Vagina (tissue), 2 donors: ENCODE measurements around the gene DUSP3.

Experiments
- CTCF ChIP-seq, 3 experiments: fragments of 450-650 bp in 2 of 3; fragments of 200-600 bp in 1 of 3; sonication (generic) in 1 of 3; IDR thresholded peaks; one replicate each; pipeline ENCODE4 v1.5.1; 2017 to 2019; ENCODE audit warnings: antibody characterized with exemption in 3 of 3, mild to moderate bottlenecking in 2 of 3, moderate library complexity in 2 of 3
- POLR2A ChIP-seq, 2 donors: fragments of 450-650 bp; IDR thresholded peaks; one replicate each; pipeline ENCODE4 v1.6.1; 2017; ENCODE audit warnings: antibody characterized with exemption in 2 of 2, mild to moderate bottlenecking in 2 of 2, moderate library complexity in 2 of 2
- POLR2AphosphoS5 ChIP-seq, 2 donors: sonication (generic); formaldehyde crosslinking; IDR thresholded peaks; one replicate each; pipeline ENCODE4 v1.9.0; 2017; ENCODE audit warnings: antibody characterized with exemption in 2 of 2, mild to moderate bottlenecking in 2 of 2, low read depth in 1 of 2; ENCODE audit not compliant: insufficient read depth in 1 of 2

GRCh38 chr17:43719578-43719977 is 59.2 kb downstream of the DUSP3 start:
- TF ChIP-seq CTCF (IDR thresholded peaks at IDR 0.05) (no peak), POLR2A (IDR thresholded peaks at IDR 0.05) (no peak), POLR2AphosphoS5 (IDR thresholded peaks at IDR 0.05; ENCODE audit: insufficient read depth in 1 of 2, low read depth in 1 of 2) (no peak)
